GF-D8 (cell line): ENCODE measurements around the gene ZNF451.

Experiments
- DNase-seq: peaks from one replicate; lab custom pipeline; 2025; lab: John Stamatoyannopoulos, UW

The ZNF451 gene

DNA sequence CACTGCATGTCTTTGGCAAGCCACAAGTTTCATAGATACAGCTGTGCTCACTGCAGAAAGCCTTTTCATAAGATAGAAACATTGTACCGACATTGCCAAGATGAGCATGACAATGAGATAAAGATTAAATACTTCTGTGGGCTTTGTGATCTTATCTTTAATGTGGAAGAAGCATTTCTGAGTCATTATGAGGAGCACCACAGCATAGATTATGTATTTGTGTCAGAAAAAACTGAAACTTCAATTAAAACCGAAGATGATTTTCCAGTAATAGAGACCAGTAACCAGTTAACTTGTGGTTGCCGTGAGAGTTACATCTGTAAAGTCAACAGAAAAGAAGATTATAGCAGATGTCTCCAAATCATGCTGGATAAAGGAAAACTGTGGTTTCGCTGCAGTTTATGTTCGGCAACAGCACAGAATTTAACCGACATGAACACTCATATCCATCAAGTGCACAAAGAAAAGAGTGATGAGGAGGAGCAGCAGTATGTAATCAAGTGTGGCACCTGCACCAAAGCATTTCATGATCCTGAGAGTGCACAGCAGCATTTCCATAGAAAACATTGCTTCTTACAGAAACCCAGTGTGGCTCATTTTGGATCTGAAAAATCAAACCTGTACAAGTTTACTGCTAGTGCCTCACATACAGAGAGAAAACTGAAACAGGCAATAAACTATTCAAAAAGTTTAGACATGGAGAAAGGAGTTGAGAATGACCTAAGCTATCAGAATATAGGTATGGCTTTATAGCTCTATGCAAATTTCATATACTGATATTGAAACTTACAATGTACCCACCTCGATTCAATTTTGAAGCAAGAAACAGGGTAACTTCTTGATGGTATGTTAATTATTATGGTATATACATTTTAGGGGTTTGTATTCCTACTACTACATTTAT, 58.2 kb downstream of the ZNF451 start:
- no peak for DNase-seq

DNA sequence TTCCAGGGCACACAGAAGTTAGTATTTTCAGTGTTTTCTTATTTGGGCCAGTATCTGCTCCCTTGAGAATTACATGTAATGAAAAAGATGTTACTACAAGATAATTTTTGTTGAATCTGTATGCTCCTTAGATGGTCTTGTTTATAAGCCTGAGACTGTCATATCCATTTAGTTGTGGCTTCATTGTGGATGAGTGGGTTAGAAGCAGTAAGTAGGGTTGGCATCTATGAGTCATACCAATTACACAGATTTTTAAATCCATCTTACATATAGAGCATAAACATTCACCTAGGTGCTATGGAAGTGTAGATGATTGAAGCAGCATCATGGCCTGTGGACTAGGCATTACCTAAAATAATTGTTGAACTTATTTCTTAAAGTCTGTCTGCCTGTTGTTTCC, 68.7 kb downstream of the ZNF451 start:
- DNase-seq = no peak

DNA sequence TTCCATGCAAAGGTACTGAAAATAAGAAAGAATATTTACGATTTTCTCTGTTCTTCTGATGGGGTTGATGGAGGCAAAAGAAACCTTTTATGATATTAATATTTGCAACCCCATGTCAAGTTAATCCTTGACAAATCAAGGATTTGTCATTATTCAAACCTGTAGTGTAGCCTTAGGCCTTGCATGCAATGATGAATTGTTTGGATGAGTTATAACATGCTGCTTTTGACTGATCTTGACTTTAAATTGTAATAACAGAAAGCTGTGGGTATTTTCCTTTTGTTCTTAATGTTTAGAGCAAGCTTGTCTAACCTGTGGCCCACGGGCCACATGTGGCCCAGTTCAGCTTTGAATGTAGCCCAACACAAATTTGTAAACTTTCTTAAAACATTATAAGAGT, 69.1 kb downstream of the ZNF451 start:
- DNase-seq = no peak

DNA sequence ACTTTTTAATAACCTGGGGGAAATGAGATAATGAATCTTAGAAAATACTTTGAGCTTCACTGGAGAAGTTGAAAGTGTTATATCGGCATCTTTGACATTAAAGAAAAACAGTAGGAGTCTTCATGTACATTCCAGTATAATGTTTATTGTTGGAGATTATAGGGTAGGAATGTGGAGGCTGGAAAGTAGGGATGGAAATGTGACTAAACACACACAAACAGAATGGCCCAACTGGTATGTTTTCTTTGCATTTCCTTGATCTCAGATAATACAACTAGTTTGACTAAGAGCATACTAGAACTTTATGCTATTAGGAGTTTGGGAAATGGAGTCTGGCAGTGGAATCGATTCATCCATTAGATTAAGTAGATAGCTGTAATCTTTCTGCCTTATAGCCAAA, 72.0 kb downstream of the ZNF451 start:
- DNase-seq = no peak

DNA sequence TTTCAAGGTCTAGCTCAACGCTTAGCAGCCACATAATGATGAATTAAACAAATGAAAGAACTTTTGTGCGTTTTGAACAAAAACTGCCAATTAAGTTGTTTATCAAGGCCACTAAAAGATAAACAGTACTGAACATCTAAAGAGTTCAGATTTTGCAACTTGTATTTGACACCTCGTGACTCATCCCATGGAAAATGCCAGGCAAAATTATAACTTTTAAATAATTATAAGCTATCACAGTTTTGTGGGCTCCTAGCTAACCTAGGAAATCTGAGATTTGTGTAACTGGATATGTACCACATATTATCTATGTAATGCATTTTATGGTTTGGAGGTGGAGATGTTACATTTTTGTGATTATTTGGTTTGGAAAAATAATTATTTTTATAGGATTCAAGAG, 72.5 kb downstream of the ZNF451 start:
- DNase-seq = no peak

DNA sequence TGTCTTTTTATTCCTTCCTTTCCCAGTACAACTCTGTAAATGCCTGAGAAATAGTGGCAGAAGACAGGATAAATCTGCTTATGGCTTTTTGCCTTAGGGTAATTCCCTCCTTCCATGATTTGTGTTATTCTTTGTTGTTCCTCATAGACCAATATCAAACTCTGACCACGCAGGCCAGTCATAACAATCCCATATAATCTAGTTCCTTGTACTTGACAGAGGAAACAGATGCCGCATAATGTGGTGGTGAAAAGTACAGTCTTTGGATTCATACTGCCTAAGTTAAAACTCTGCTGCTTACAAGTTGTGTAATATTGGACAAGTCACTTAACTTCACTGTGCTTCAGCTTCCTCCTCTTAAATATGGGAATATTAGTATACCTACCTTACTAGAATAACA, 74.0 kb downstream of the ZNF451 start:
- DNase-seq = no peak

DNA sequence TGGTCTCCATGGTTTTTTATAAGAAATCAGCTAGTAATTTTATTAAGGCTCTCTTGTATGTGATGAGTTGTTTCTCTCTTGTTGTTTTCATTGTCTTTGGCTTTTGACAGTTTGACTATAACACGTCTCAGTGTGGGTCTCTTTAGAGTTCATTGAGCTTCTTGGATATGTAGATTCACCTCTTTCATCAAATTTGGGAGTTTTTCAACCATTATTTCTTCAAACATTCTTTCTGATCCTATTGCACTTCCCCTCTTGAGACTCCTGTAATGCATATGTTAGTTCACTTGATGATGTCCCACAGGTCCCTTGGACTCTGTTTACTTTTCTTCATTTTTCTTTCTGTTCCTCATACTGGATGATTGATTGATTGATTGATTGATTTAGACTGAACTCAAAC, 75.1 kb downstream of the ZNF451 start:
- DNase-seq = no peak

DNA sequence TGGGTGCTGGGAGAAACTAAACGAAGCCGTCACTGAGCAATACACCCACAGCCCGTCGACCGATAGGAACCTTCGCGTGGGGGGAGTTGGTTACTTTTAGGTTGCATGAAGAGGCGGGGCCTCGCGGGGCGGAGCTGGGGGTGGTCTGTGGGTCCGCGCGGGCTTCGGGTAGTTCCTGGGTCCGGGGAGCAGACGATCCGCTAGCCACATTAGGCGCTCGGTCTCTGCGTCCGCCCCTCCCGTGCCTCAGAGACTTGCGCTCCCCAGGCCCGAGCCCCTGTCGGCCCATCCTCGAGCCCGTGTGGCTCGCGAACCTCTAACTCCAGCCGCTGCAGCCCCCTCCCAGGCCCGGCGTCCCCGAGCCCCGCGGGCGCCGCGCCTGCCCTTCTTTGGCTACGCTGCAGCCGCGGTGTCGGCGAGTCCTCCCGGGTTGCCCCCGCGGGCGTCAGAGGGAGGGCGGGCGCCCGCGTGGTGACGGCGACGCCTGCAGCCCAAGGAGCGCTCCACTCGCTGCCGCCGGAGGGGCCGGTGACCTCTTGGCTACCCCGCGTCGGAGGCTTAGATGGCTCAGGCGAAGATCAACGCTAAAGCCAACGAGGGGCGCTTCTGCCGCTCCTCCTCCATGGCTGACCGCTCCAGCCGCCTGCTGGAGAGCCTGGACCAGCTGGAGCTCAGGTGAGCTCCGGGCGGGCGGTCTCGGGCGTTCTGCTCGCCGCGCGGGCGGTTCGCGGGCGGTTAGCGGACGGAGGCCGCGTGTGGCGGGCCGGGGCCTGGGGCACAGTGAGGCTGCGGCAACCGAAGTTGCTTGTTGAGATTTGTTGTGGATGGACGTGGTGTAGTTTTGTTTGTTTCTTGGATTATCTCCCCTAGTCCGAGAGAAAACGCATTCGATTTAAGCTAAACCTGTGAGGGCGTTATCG, 82.4 kb downstream of the ZNF451 start, which contains the start of gene BAG2:
Gene BAG2, plus strand, starts transcription at position 191 of the 920 bp plus-strand sequence. Its CDS starts 372 bp downstream, at position 563.
- DNase-seq = peak; percentile 84

DNA sequence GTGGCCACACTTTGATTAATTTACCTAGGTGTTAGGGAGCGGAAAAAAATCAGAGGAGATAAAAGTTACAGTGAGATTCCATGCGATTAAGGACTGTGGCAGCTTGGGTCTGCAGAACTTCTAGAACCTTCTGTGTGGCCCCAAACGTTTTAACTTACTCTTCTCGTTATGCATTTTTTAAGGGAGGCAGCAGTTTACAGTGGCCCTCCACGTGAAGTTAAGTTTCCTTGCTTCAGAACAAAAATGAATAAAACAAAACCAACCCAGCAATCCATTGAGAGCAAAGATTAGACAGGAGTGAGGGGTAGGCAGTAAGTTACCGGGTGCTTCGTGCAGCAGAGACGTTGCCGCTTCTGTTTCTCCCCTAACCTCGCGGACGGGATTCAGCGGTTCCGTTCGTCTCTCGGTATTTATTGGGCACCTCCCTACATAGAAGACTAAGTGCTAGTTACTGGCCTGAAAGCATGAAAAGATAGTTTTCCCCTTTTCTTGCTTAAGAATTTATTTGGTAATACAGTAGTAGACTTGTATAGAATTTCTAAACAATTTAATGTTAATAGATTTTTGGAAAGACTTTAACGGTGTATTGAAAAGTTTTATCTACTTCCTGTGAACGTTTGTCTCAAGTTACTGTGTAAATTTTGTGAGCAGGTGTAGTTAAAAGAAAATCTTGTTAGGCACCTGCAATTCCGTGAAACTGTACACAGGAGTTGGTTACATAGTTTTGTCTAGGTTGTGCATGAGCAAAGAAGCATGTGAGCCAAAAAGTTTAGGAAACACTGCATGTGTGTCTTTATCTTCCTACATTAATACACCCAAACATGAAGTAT, 83.3 kb downstream of the ZNF451 start:
- peak; percentile 10 for DNase-seq

DNA sequence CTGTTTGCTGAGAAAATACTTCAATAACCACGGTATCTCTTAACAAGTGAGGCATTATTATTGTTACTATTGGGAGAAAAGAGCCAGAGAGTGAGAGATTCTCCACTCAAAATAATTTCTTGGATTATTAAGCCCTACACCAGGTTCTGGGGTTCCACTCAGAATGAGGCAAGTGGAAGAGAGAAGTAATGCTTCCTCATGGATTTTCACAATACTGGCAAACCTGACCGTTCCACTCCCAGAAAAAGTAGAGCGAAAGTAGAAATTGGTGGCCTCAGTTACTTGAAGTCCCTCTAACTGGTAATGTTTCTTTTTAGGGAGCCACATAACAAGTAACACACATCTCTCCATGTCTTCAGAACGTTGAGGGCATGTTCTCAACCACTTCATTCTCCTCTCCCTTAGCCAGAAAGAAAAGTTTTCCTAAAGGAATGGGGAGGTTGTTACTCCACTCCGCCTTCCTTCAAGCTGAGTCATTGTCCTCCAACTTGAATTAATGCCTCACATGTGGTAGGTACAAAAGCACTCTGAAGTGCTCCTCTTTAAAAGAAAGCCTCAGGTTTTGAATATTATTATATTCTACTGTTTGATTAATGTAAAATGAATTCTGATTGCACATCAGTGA, 84.0 kb downstream of the ZNF451 start:
- no peak for DNase-seq

DNA sequence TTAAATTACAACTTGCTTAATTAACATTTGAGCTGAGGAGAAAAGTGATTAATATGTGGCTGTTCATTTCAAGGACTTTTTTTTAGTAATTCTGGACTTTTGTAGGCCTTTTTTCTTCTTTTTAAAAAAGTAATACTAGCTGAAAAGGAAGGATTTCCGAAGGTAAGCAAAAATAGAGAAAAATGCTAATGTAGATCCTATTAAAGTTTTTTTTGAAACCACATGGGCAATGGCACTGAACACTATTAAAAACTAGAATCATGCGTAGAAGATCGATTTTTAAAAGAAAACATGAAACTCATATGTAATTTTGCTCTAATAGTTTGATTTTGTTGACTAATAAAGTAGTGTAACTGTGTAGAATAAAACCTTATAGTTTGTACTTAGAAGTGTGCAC, 84.5 kb downstream of the ZNF451 start:
- no peak for DNase-seq

DNA sequence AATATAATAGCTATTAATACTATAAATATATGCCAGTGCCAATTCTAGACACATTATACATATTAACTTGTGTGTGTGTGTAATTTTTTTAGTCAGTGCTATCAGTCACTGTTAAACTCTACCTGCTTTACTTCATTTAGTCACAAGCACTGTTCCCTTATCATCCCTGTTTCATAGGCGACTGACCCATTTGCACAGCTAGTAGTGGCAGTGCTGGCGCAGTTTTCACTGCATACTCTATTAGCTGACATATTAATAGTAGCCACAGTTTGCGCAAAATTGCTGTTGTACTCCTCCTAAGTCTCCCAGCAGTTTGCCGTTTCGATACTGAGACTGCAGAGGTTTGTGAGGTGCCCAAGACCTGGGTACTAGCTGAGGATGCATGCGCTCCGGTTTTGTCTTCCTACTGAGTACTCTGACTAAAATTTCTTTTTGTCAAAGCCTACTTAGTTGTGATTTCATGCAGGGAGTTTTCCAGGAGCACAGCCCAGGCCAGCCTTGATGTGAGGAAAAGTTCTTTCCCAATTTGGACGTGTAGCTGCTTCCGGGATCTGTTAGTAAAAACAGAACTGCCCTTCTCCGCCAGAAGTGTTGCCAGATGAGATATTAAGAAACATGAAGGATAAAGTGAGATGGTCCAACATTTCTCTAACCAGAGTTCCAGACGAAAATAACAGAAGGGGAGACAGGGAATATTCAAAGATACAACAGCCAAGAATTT, 87.7 kb downstream of the ZNF451 start:
- no peak for DNase-seq

DNA sequence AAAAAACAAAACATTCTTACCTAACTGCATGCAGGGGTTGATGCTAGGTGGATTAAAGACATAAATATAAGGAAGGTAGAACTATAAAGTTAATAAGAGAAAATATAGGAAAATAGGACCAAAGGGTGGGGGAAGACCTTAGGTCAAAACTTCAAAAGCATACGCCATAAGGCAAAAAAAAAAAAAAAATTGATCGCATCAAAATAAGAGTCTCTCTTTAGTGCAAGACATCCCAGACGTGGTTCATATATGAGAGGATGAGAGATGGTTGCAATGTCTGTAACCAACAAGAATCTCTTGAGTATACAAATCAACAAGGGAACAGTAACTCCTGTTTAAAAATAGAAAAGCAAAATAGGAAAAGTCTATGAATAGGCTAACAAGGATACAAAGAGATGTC, 90.6 kb downstream of the ZNF451 start:
- no peak for DNase-seq

DNA sequence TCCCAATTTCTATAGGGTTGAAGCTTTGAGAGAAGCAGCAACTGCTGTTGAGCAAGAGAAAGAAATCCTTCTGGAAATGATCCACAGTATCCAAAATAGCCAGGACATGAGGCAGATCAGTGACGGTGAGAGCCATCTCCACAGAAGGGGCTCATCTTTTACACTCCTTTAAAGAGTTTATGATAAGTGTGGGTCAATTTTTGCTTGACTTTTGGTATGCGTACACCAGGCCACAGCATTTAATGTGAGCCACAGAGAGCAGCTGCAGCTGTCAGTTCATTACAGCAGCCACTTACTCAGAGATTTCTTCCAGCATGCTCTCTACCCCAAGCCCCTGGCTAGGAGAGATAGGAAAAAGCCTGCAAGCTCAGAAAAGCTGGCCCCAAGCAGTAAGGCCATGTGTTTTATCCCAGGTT, 92.0 kb downstream of the ZNF451 start:
- no peak for DNase-seq

DNA sequence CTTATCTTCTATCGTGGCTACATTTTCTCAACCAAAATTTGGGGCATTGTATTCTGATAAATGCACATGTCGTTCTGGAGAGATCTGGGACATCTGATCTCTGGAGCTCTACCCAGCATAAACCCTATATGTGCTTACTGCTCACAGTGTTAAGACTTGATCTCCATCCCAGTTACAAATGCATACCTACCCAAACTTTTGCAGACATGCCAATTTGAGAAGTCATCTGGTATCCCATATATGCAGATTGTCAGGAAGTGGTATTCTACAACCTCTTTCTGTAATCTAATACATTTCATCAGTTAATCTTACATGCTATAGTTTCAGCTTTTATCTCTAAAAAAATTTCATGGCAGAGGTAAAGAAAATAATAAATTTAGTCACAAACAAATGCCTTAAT, 93.3 kb downstream of the ZNF451 start:
- no peak for DNase-seq

DNA sequence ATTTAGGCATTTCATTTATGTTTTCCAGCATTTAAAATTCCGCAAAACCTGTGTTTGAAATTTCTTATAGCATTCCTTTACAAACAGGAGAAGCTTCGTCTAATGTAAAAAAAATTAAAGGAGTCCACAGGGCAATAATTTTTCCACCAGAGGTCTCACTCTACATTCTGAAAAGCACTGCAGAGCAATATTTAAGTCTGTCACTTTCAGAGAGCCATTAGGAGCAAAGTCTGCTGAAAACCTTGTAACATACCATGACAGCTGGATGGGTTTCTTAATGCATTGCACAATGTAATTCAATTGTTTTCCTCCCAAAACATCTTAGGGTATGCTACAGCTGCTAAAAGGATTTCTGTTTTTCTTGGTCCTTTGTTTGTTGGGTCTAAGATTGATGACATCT, 100.2 kb downstream of the ZNF451 start:
- DNase-seq = peak; percentile 56

DNA sequence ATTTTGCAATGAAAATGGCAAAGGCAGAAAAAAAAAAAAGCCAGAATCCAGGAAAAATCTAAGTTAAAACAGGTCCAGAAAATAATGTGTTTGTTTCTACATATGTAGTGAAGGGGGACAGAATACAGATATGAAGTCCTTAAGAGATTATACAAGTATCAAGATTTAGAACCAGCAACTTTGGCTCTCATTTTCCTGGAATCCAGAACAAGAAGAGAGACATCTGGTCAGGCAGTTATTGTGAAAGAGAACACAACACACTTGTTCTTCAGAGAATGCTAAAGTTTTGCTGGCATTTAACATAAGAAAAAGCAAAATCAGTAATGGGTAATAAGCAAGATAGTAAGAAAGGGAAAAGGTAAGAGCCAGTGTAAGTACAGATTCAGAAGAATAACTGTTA, 103.2 kb downstream of the ZNF451 start:
- DNase-seq = peak; percentile 63

DNA sequence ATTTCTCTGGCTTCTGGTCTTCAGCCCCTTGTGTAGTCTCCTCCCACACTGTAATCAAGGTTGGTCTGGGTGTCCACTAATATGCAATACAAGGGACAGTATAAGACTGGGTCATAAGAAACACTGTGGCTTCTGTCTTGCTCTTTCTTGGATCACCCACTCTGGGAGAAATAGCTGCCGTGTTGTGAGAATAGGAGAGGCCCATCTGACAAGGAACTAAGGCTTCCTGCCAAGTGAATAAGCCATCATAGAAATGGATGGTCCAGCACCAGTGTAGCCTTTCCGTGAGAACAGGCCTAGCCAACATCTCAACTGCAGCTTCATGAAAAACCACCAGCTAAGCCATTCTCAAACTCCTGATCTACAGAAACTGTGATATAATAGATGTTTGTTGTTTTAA, 105.5 kb downstream of the ZNF451 start:
- DNase-seq = no peak

DNA sequence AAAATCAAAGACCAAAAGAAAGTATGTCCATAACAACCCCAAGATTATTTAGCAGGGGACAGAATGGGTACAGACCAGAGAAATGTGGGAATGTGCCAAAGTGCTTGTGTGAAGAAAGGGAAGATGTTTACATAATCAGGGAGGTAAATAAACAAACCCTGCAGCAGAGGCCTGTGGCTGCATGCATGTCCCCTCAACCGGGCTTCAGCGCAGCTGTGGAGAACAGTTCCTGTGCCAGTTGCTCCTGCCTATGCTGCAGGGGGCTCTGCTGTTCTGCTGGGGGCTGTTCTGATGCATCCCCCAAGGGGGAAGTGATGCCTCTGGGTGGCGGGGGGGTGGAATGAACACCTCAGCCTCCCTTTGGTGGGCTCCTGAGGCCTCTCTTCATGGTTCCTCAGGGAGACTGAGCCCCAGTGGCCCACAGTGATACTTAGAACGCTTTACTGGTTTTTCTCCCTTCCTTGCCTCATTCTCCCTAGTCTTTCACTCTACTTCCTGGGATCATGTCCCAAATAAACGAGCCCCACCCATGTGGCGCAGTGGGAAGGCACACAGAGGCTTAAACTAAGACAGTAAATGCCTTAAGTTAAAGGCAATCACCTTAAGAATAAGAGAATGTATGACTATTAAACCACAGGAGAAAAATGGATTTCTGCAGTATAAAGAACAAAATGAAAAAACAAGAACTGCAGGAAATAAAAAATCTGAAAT, 109.1 kb downstream of the ZNF451 start:
- DNase-seq = no peak

DNA sequence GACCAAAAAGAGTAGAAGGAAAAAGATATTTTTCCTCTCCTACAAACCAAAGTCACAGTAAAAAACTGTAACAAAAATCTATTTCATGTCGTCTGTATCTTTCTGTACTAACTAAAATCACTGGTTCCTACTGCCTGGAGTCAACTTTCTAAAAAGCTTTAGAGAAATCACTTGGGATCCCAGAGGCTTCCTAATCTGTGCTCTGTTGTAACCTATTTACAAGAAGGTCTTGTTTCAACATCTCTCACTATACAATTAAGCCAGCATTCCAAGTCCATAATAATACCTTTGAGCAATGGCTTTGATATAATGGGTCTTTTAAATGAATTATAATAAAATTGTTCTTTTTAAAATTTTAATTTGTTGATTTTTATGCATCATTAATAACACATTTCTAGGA, 111.7 kb downstream of the ZNF451 start:
- no peak for DNase-seq
